Measurements from ENCODE around the gene CDC42EP1.
A peak's percentile ranks its signal among the peaks of the same experiment; 100 is the strongest.

The CDC42EP1 gene

DNA sequence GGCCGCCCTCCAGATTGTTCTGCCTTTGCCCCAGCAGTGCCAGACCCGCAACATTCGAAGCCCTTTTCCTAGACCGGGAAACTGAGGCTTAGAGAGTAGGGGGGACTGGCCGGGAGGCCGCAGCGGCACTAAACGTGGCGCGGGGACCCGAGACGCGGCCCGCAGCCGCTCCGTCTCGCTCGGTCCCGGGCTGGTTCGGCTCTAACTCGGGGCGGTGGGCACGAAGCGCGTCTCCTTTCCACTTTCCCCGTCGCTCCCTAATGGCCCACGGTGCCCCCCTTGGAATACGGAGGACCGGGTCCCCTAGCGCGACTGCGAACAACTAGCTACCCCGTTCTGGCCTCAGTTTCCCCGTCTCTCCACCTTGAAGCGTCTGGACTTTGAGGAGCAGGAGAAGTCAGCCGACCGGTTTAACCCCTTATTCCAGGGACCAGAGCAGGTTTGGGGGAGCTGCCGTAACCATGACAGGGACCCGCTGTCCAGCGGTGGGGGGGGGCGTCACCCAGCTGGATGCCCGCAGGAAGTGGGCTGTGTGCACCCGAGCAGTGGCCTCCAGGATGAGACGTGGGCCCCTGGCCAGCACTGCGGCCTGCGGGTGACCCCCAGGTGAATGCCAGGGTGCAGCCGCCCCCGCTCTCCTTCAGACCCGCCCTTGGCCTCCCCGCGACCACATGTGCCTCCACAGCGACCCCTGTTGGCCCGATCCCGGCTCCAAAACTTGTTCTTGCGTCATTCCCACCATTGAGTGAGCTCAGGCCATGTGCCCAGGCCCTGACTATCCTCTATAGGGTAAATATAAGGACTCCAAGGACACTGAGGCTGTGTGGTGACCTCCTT lies 1.1 kb downstream of the CDC42EP1 start:
- DNase-seq = peak; percentile 68

DNA sequence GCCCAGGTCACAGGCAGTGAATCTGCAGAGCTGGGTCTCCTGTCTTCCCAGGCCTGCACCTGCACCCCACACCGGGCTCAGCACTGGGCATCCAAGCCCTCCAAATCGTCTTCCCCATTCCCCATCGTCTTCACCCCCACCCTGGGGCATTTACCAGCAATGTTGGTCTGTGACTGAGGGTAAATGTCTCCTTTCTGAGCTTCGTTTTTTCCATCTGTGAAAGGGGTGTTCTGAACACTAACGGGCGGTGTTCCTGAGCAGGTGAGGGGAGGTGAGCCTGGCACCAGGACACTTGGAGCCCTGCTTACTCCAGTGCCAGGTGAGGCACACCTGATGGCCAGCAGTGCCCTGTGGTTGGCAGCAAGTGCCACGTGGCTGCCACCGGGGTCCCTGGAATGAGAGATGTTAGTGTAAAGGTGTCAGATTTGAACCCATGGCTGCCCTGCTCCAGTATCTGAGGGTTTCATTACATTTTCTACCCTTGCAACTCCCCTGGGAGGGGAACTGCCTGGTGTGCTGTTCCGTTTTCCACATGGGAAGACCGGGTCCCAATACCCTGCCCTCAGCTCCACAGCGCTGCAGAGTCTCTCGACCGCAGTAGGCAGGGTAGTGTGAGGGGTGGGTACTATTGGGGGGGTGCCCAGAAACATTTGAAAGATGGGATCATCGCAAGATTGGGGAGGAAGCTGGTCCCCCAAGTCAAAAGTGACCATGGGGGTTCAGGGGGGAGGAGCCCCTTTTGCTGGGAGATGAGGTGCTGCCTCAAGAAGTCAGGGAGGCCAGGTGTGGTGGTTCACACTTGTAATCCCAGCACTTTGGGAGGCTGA lies 2.0 kb downstream of the CDC42EP1 start:
- no peak for DNase-seq

DNA sequence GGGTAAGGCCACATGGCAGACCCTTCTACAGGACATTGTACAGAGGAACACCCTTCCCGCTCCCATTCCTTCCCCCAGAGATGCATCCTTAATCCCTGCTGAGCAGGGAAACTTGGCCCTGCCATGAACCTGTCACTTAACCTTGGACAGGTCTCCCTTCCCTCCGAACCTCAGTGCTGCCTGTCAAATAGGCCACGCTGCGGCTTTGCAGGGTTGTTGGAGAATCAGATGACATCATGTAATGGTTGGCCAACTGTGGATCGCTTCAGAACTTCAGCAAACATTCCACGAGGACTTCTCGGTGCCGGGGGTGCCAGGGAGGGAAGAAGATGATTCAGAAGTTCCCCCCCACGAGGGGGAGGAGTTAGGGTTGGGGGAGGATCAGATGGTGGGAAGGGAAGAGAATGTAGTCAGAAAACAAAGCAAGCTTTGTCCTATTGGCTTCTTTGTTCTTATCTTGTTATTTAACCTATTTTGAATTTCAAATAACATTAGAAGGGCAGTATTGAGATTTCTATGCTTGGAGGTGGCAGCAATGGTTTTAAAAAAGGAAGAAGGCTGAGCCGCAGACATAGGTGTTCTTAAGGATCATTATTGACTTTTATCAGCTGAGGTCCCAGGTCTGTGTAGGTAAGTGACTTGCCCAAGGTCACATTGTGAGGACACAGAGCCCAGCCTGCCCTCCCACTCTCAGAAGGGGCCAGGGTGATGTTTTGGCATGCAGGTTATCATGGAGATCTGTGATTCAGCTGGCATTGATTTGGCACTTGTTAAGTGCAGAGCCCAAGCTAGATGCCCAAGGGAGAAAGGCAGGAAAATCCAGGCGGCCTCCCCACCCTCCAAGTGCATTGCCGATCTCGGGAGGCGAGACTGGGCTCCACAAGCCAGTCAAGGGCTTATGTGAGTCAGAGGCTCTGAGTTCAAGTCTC lies 3.1 kb downstream of the CDC42EP1 start:
- DNase-seq = peak; percentile 80

DNA sequence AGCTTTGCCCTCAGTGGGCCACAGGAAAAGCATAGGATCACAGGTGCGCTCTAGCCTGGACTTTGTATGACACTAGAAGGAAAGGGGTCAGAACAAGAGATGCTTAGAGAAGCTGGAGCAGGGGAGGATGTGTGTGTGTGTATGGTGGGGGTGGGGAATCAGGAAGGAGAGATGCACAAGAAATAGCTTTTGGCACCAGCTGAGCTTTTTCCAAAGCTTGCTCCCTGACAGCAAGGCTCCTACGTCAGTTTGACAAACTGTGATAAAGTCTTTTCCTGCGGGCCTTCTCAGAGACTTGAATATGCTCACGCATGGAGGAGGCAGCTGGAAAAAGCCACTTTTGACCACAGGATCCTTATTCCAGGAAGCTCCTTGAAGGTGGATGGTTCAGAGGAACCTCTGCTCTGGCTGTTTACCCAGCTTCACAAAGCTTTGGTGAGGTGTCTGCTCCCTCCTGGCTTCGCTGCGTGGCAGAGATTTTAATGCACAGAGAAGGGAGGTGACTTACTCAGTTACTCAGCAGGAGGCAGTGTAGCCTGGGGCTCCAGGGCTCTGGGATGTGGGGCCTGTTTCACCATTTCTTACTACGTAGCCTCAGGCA lies 3.9 kb downstream of the CDC42EP1 start:
- DNase-seq = peak; percentile 13

GRCh38 chr22:37565830-37566229 lies 5.5 kb downstream of the CDC42EP1 start:
- DNase-seq = no peak

- DNase-seq = no peak
Observed at GRCh38 chr22:37566329-37566837, 6.1 kb downstream of the CDC42EP1 start.

GRCh38 chr22:37566903-37567798 lies 6.9 kb downstream of the CDC42EP1 start:
- DNase-seq = peak; percentile 25

DNA sequence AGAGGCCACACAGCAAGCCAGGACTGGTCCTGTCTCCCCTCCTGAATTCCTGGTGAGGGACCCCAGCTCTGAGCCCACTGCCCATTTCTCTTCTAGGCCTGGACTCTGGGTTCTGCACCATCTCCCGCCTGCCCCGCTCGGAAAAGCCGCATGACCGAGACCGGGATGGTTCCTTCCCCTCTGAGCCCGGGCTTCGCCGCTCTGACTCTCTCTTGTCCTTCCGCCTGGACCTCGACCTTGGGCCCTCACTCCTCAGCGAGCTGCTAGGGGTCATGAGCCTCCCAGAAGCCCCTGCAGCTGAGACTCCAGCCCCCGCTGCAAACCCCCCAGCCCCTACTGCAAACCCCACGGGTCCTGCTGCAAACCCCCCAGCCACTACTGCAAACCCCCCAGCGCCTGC lies 7.7 kb downstream of the CDC42EP1 start:
- DNase-seq = no peak

DNA sequence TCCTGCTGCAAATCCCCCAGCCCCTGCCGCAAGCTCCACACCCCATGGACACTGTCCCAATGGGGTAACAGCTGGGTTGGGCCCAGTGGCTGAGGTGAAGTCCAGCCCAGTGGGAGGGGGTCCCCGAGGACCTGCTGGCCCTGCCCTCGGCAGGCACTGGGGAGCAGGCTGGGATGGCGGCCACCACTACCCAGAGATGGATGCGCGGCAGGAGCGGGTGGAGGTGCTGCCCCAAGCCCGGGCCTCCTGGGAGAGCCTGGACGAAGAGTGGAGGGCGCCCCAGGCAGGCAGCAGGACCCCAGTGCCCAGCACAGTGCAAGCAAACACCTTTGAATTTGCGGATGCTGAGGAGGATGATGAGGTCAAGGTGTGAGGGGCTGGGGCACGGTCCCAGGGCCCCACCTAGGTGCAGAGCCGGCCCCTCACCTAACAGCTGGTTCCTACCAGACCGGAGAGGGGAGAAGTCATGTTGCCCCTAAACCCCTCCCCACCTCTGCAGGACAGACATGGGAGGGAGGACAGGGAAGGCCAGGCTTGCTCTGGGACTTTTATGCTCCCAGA lies 8.2 kb downstream of the CDC42EP1 start:
- DNase-seq = no peak

DNA sequence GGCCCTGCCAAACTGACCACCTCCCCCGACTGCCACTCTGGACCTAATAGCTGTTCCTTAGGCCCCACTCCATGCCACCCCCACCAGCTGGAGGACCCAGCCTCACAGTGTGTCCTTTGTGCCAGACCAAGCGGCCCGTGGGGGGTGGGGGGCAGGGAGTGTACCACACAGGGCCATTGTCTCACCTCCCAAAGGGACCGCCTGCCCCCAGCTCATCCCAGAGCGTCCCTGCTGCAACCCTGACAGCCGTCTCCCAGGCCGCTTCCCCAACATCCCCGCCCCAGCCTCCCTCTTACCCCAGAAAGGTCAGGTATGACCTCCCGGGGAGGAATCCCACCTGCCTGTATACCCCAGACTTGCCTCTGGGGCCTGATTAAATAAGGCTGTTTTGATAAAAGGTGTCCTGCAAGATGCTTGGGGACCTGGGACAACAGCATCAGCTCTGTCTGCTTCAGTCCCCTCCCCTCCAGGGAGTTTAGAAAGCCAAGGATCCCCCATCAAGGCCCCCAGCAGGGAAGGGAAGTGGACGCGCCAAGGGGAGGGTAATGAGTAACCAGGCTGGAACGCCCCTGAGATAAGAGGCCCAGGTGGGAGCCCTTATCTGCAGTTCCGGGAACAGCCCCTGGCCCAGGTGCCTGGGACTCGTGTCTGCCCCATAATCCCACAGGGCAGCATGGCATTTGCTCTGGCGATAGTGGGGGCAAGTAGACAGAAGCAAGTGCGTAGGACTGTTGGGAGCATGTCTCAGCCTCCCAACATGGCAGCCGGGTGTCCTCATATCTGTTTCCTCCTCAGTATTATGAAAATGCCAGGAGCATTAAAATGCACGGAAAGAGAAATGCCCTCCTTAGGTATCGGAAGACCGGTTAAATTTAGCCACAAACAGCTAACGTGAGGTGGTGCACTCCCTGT lies 9.0 kb downstream of the CDC42EP1 start:
- no peak for DNase-seq

DNA sequence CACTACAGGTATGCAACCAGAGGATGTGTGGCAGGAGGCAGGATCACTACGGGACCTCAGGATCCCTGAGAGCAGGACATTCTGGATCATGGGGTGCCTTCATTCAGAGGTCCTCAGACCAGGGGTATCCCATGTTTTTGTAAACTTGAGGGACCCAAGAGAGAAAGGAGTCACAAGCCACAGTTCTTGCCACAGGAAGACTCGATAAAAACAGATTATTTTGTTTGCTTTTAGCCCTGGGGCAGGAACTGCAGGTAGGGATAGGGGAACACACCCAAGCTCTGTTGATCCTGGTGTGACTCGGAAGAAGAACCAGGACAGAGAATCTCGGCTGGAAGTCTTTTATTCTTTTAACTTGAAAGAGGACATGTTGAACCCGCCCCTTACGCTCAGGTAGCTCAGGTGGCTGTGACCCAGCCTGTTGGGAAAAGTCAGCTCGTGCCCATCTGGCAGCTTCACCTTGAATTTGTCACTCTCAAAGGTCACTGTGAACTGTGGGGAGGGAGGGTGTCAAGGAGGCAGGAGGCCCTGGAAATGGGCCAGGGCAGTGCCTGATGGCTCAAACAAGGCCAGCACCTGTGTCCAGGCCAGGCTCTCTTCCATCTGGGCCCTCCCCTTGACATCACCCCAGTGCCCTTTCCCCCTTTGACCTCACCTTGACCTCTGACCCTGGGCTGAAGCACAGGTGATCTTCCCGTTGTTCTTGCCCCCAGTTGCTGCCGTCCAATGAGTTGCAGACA lies 9.8 kb downstream of the CDC42EP1 start:
- no peak for DNase-seq

DNA sequence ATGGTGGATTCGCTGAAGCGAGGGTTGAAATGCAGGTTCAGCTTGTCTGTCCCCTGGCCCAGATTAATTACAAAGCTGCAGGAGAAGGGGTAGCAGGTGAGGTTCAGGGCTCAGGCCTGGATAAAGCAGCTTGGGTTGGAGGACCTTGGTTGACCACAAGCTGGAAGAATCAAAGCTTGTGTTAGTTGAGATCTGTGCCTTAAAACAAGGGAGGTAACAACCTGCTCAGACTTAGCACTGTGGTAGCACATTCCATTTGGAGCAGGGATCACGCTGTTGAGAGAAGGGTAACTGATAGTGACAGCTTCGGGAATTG lies 10.3 kb downstream of the CDC42EP1 start:
- no peak for DNase-seq

- peak; percentile 23 for DNase-seq
Observed at GRCh38 chr22:37571258-37571991, 11.1 kb downstream of the CDC42EP1 start.

GRCh38 chr22:37571992-37572373 lies 11.7 kb downstream of the CDC42EP1 start:
- DNase-seq = no peak

DNA sequence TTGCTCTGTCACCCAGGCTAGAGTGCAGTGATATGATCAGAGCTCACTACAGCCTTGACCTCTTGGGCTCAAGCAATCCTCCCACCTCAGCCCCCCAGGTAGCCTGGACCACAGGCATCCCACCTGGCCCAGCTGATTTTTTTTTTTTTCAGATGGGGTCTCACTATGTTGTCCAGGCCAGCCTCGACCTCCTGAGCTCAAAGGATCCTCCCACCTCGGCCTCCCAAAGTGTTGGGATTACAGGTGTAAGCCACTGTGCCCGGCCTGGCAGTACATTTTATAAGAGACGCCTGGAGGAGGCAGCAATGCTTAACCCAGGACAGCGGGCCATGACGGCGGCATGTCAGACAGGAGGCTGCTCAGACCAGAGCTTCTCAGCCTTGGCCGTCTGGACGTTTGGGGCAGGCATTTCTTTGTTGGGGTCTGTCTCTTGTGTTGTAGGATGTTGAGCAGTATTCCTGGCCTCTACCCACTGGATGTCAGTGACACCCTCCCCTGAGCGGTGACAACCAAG lies 15.3 kb downstream of the CDC42EP1 start:
- DNase-seq = no peak

DNA sequence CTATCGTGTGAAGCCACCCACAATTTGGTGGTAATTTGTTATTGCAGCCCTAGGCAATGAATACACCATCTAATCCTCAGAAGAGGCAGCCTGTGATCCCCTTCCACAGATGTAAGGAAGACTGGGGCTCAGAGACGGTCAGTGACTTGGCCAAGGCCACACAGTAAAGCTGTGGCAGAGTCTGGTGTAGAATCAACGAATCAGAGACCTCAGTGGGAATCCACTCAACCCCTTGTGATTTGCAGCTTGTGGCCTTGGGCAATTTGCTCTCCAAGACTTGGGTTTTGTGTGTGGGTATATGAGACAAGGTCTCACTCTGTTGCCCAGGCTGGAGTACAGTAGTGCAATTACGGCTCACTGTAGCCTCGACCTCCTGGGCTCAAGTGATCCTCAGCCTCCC lies 17.7 kb downstream of the CDC42EP1 start:
- no peak for DNase-seq

- no peak for DNase-seq
Observed at GRCh38 chr22:37581504-37581903, 21.2 kb downstream of the CDC42EP1 start.

GRCh38 chr22:37582526-37582925 lies 22.2 kb downstream of the CDC42EP1 start:
- no peak for DNase-seq
